Measurements from ENCODE around the gene HS3ST6. TPM values are rescaled to one million over a fixed set of nuclear protein-coding genes. Genes with fewer than 3 reads are reported as not detected.

The HS3ST6 gene
- total RNA-seq: not detected
- not detected for polyA plus RNA-seq
- not detected for total RNA-seq

DNA sequence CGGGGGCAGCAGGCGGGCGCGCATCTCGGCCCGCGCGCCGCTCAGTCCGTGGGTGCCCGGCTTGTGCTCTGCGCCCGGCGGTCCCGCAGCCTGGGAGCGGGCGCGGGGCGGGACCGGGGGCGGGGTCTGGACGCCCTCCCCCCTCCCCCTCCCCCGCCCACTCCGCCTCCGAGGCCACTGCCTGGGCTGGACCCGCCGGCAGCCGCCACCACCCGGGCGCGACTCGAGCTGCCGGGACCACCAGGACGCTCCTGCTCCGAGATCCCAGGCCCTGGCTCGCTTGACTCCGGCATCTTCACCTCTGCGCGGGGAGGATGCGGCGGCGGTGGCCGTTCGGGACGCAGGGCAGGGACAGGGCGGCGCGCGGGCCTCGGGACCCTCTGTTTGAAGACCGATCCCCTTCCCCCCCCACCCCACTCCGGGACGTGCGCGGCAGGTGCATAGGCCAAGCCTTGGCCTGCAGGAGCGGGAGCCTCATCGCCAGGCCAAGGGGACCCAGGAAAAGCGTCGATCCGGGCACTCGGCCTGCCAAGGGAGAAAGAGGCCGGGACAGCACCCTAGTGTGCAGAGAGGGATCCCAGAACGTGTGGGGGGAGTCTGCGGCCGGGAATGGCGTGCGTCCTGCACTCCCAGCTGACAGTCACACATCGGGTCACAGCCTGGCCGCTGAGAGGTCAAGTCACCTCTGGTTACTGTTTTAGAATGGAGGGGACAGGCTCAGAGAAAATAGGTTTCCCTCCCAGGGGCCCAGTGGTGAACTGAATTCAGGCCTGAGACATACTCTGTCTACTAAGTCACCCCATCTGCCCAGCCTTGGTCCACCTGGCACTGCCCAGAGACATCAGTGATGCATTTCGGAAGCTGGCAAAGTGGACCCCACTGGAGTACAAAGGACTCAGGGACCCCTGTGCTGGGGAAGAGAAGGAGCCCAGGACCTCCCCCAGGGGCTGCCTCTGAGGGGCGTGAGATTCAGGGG is at the start of gene HS3ST6:
HS3ST6 (minus strand) TSS at position 65 of the 976 bp plus-strand sequence. CDS start 92 bp downstream, outside the sequence.
- Histone ChIP-seq H3K36me3 (ENCODE audit: control insufficient read depth in 2 of 3, insufficient read depth in 3 of 3, low read length in 3 of 3) (no peaks in the 10 kb centered on the region), H3K4me3 (ENCODE audit: low read length) (no peak within 1 kb of the TSS), H3K27ac (ENCODE audit: low read depth, low read length) (no peak within 1 kb of the TSS), H3K9me3 (ENCODE audit: control insufficient read depth in 2 of 3, low read length in 3 of 3) (no peaks in the 10 kb centered on the region), H3K4me1 (ENCODE audit: control insufficient read depth in 2 of 2, insufficient read depth in 2 of 2, low read length in 2 of 2) (no peaks in the 10 kb centered on the region), H3K27me3 (ENCODE audit: control insufficient read depth in 2 of 2, insufficient read depth in 2 of 2, low read length in 2 of 2) (peaks cover 2 to 4% of the 10 kb centered on the region in 2 donors)
- H3K27me3 Mint-ChIP-seq: peaks cover 42 to 71% (median 59%) of the 10 kb centered on the region in 5 donors
- ChIA-PET POLR2A (no interaction called here), CTCF (no interaction called here)
- H3K36me3 Mint-ChIP-seq: peaks cover 0 to 5% (median 0%) of the 10 kb centered on the region in 5 donors
- intact Hi-C loops (cut with micrococcal nuclease): loop anchor here in 1 of 2 donors (5.0 kb wide), 1 partner anchor 41 kb away; no protein-coding TSS in a partner anchor
- peak within 1 kb of the TSS in 1 of 10 donors; percentile 53 for H3K4me3 Mint-ChIP-seq
- H3K9me3 Mint-ChIP-seq: no peaks in the 10 kb centered on the region
- ATAC-seq: no peak
- DNase-seq: no peak
- H3K27ac Mint-ChIP-seq: no peak within 1 kb of the TSS
- H3K4me1 Mint-ChIP-seq: peaks cover 0 to 10% (median 5%) of the 10 kb centered on the region in 7 donors

GRCh38 chr16:1966460-1966859 is 48.2 kb upstream of the HS3ST6 start, which contains the start of gene RNF151:
Gene RNF151 (plus strand): TSS chr16:1966856. CDS start chr16:1966882, 26 bp downstream.
- peak within 1 kb of the TSS; percentile 81 for H3K4me3 ChIP-seq (ENCODE audit: low read length)
- peaks cover 8 to 22% (median 10%) of the 10 kb centered on the region in 3 experiments for H3K36me3 ChIP-seq (ENCODE audit: control insufficient read depth in 2 of 3, insufficient read depth in 3 of 3, low read length in 3 of 3)
- Mint-ChIP-seq H3K36me3 (peaks cover 3 to 17% (median 5%) of the 10 kb centered on the region in 5 donors), H3K27me3 (no peaks in the 10 kb centered on the region), H3K4me1 (peaks cover 17 to 42% (median 26%) of the 10 kb centered on the region in 7 donors), H3K9me3 (no peaks in the 10 kb centered on the region), H3K27ac (peak within 1 kb of the TSS in 8 of 9 donors; percentile 96 to 98 (median 97)), H3K4me3 (peak within 1 kb of the TSS; percentile 89 to 97 (median 94))
- peak within 1 kb of the TSS; percentile 100 for H3K27ac ChIP-seq (ENCODE audit: low read depth, low read length)
- intact Hi-C loops (cut with micrococcal nuclease): loop anchor here in 1 of 2 donors (10.0 kb wide), 1 partner anchor 352 kb away; the partner anchor contains the start of genes CRAMP1 and IFT140
- CTCF ChIA-PET: interaction anchor here (0.8 to 1.2 kb wide), 3 partner anchors 22 to 189 kb away, joined by 3 to 4 read pairs (median 3); partner anchors contain the start of gene TRAF7
- peaks cover 23 to 24% of the 10 kb centered on the region in 2 donors for H3K4me1 ChIP-seq (ENCODE audit: control insufficient read depth in 2 of 2, insufficient read depth in 2 of 2, low read length in 2 of 2)
- DNase-seq (no peak), ATAC-seq (no peak)
- H3K9me3 ChIP-seq (ENCODE audit: control insufficient read depth in 2 of 3, low read length in 3 of 3): no peaks in the 10 kb centered on the region
- POLR2A ChIA-PET: interaction anchor here (0.7 to 3.5 kb wide), 7 partner anchors 24 to 442 kb away, joined by 3 to 52 read pairs (median 17); partner anchors contain the start of genes MSRB1, NUBP2, SPSB3 and SYNGR3
- no peaks in the 10 kb centered on the region for H3K27me3 ChIP-seq (ENCODE audit: control insufficient read depth in 2 of 2, insufficient read depth in 2 of 2, low read length in 2 of 2)

DNA sequence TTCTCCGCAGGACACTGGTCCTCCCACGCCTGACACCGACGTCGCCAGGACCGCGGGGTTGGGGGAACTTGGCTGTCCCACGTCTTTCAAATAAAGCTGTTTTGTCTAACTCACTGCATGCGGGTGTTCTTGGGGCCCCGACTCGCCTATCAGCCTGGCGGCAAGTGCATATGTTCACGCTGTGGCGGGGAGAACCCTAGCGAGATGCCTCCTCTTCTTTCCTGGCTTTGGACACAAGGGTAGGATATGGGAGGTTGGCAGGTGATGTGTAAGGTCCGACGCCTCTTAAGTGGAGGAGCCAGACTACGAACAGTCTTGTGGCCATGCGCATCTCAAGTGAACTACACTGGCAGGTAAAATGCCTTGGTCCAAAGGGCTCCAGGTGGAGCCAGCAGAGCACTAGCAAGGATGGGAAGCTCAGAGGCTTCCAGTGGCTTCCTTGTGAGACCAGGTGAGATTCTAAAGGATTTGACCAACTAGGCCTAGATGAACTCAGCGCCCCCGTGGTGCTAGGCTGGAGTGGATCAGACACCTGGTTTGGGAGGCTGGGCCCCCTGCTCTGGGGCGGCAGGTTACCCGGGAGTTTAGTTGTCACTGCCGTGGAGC is 47.3 kb upstream of the HS3ST6 start:
- intact Hi-C loops (cut with micrococcal nuclease): loop anchor here (2.0 to 10.0 kb wide), 5 partner anchors 25 to 1285 kb away; partner anchors contain the start of genes CRAMP1 (in 1 of the 2), IFT140 (in 1 of the 2), PGP (in 1 of the 2) and STUB1 (in 1 of the 2)

DNA sequence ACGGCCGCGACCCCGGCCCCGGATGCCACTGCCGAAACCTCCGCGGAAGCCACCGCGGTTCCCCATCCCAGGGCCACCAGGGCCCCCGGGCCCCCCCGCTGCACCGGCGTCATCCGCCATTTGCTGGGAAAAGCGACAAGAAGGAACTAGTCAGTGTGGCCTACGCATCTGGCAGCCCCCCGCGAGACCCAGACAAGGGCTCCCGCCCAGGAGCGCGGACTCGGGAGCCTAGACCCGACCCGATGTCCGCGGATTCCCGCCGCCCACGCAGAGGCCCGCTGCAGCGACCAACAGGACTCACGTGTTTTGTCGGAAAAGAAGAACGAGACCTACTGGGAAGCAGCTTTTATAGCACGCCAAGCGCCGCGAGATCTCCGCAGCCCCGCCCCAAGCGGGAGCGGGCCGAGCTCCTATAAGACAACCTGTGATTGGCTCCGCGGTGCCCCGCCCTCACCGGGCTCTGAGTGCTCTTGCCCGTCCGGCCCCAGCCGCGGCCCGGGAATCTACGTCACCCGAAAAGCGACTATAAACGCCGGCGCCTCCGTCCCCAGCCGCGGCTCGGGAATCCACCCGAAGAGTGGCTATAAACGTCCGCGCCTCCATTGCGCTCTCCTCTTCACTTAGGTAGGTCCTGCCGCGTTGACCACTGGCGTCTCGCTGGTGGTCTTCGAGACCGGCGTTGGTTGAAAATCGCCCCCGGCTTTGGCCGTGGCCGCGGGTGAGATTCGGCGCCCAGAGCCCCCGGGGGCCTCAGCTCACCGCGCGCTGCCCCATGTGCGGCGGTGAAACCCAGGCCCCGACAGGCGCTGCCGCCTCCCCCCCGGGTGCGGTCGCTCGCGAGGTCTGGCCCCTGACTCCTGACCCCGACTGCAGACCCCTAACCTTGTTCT is 46.5 kb upstream of the HS3ST6 start, which contains the start of gene RPS2:
RPS2 (minus strand) TSS at position 321 of the 890 bp plus-strand sequence; CDS start at position 120, 201 bp downstream.
- DNase-seq (peak; percentile 94 to 99 (median 97)), ATAC-seq (peak; percentile 97)
- no peaks in the 10 kb centered on the region for H3K27me3 Mint-ChIP-seq
- Histone ChIP-seq H3K36me3 (ENCODE audit: control insufficient read depth in 2 of 3, insufficient read depth in 3 of 3, low read length in 3 of 3) (peaks cover 8 to 23% (median 10%) of the 10 kb centered on the region in 3 experiments), H3K4me1 (ENCODE audit: control insufficient read depth in 2 of 2, insufficient read depth in 2 of 2, low read length in 2 of 2) (peaks cover 25 to 41% of the 10 kb centered on the region in 2 donors), H3K4me3 (ENCODE audit: low read length) (peak within 1 kb of the TSS; percentile 81), H3K27ac (ENCODE audit: low read depth, low read length) (peak within 1 kb of the TSS; percentile 100), H3K9me3 (ENCODE audit: control insufficient read depth in 2 of 3, low read length in 3 of 3) (no peaks in the 10 kb centered on the region), H3K27me3 (ENCODE audit: control insufficient read depth in 2 of 2, insufficient read depth in 2 of 2, low read length in 2 of 2) (no peaks in the 10 kb centered on the region)
- H3K36me3 Mint-ChIP-seq: peaks cover 3 to 25% (median 10%) of the 10 kb centered on the region in 5 donors
- POLR2A ChIA-PET: interaction anchor here (0.6 to 3.5 kb wide), 38 partner anchors 8 to 1585 kb away, joined by 3 to 61 read pairs (median 5); partner anchors contain the start of genes AMDHD2, EME2, FAHD1 and GFER
- CTCF ChIA-PET: no interaction called here
- intact Hi-C loops (cut with micrococcal nuclease): loop anchor here (1.0 to 10.0 kb wide), 11 partner anchors 8 to 1284 kb away; partner anchors contain the start of genes TBL3 (in 2 of the 2), ZNF598 (in 2 of the 2), ATP6V0C (in 1 of the 2) and CRAMP1 (in 1 of the 2)
- peak within 1 kb of the TSS; percentile 89 to 97 (median 94) for H3K4me3 Mint-ChIP-seq
- H3K9me3 Mint-ChIP-seq: peaks cover 0 to 3% (median 0%) of the 10 kb centered on the region in 11 donors
- H3K4me1 Mint-ChIP-seq: peaks cover 21 to 49% (median 32%) of the 10 kb centered on the region in 7 donors
- peak within 1 kb of the TSS; percentile 95 to 98 (median 97) for H3K27ac Mint-ChIP-seq

More for the DNA sequence above, 47.3 kb upstream of the HS3ST6 start:
- Mint-ChIP-seq H3K27ac (peak overlapping the region; percentile 95 to 98 (median 97)), H3K4me3 (peak overlapping the region; percentile 89 to 97 (median 94)), H3K4me1 (peaks cover 19 to 43% (median 27%) of the 10 kb centered on the region in 7 donors), H3K36me3 (peaks cover 3 to 23% (median 10%) of the 10 kb centered on the region in 5 donors), H3K27me3 (no peaks in the 10 kb centered on the region), H3K9me3 (no peaks in the 10 kb centered on the region)
- H3K36me3 ChIP-seq (ENCODE audit: control insufficient read depth in 2 of 3, insufficient read depth in 3 of 3, low read length in 3 of 3): peaks cover 8 to 22% (median 10%) of the 10 kb centered on the region in 3 experiments
- peak overlapping the region; percentile 81 for H3K4me3 ChIP-seq (ENCODE audit: low read length)
- DNase-seq: no peak
- ChIA-PET POLR2A (interaction anchor here (0.6 to 3.5 kb wide), 33 partner anchors 9 to 1586 kb away, joined by 3 to 61 read pairs (median 5); partner anchors contain the start of genes AMDHD2, EME2, FAHD1 and GFER), CTCF (interaction anchor here (0.8 to 1.2 kb wide), 3 partner anchors 21 to 190 kb away, joined by 3 to 4 read pairs (median 3); partner anchors contain the start of gene TRAF7)
- H3K4me1 ChIP-seq (ENCODE audit: control insufficient read depth in 2 of 2, insufficient read depth in 2 of 2, low read length in 2 of 2): peaks cover 21 to 33% of the 10 kb centered on the region in 2 donors
- ATAC-seq: no peak
- H3K27me3 ChIP-seq (ENCODE audit: control insufficient read depth in 2 of 2, insufficient read depth in 2 of 2, low read length in 2 of 2): no peaks in the 10 kb centered on the region
- peak overlapping the region; percentile 100 for H3K27ac ChIP-seq (ENCODE audit: low read depth, low read length)
- H3K9me3 ChIP-seq (ENCODE audit: control insufficient read depth in 2 of 3, low read length in 3 of 3): no peaks in the 10 kb centered on the region
